SU-DHL-6 (cell line): ENCODE data around the gene ZRSR2.
"Not testable (repeated sequence)": the region's sequence is repeated elsewhere in the genome, so short reads cannot be mapped to it uniquely, and the experiment has no call there.

Experiments
- H2AFZ ChIP-seq: fragments of 200-600 bp; sonication (generic); 2 replicates; pipeline ENCODE4 v1.6.1; 2014; ENCODE audit warnings: low read depth, mild to moderate bottlenecking, moderate library complexity, mixed read lengths, antibody characterized with exemption, low read length; ENCODE audit not compliant: severe bottlenecking
- H3F3A ChIP-seq: fragments of 200-600 bp; shearing (Covaris generic); 2 replicates; pipeline ENCODE4 v1.6.0; 2016; ENCODE audit warnings: antibody characterized with exemption, mild to moderate bottlenecking; ENCODE audit not compliant: insufficient read depth
- H3K27ac ChIP-seq: fragments of 200-600 bp; sonication (generic); 2 replicates; pipeline ENCODE4 v1.5.1; 2016; ENCODE audit warnings: low read depth, mild to moderate bottlenecking, low read length, moderate library complexity, mixed read lengths
- H3K27me3 ChIP-seq: fragments of 200-600 bp; sonication (generic), shearing (Covaris generic); 2 replicates; pipeline ENCODE4 v1.6.0; 2014; ENCODE audit warnings: mild to moderate bottlenecking, low read length
- H3K36me3 ChIP-seq: fragments of 200-600 bp; sonication (generic); 2 replicates; pipeline ENCODE4 v1.6.1; 2014; ENCODE audit warnings: mild to moderate bottlenecking, low read length, mixed read lengths
- H3K4me2 ChIP-seq: fragments of 300-600, 200-600 bp; shearing (Covaris generic), sonication (generic); 2 replicates; pipeline ENCODE4 v1.6.0; 2014; ENCODE audit warnings: low read length, low read depth, mild to moderate bottlenecking; ENCODE audit not compliant: poor library complexity, severe bottlenecking
- H3K4me3 ChIP-seq: fragments of 200-600 bp; sonication (generic); 2 replicates; pipeline ENCODE4 v1.5.1; 2014; ENCODE audit warnings: antibody characterized with exemption, low read length, mild to moderate bottlenecking, mixed read lengths; ENCODE audit not compliant: insufficient read depth, poor library complexity, severe bottlenecking
- H3K79me2 ChIP-seq: fragments of 200-600 bp; sonication (generic); 2 replicates; pipeline ENCODE4 v1.6.1; 2014; ENCODE audit warnings: mild to moderate bottlenecking, low read length, moderate library complexity; ENCODE audit not compliant: insufficient read depth
- H3K9ac ChIP-seq: fragments of 200-600 bp; sonication (generic); 2 replicates; pipeline ENCODE4 v1.7.0; 2014; ENCODE audit warnings: mild to moderate bottlenecking, low read length
- H3K9me2 ChIP-seq: fragments of 200-600 bp; sonication (generic); replicated peaks from 2 replicates; pipeline ENCODE4 v1.6.1; 2014; ENCODE audit warnings: low read length; ENCODE audit not compliant: insufficient read depth
- H3K9me3 ChIP-seq: fragments of 200-600 bp; sonication (generic); 2 replicates; pipeline ENCODE4 v1.6.1; 2014; ENCODE audit warnings: low read length, mixed read lengths; ENCODE audit not compliant: insufficient read depth
- H4K20me1 ChIP-seq: fragments of 200-600 bp; sonication (generic); 2 replicates; pipeline ENCODE4 v1.6.1; 2014; ENCODE audit warnings: low read depth, mild to moderate bottlenecking, antibody characterized with exemption, low read length, moderate library complexity, mixed read lengths
- EZH2phosphoT487 ChIP-seq: fragments of 200-600 bp; sonication (generic), shearing (Covaris generic); conservative IDR thresholded peaks from 2 replicates; pipeline ENCODE4 v1.6.1; 2018; ENCODE audit warnings: mild to moderate bottlenecking, antibody characterized with exemption, low read length, moderate library complexity, mixed read lengths
- TF ChIP-seq, protein P1 (sequence below): fragments of 200-600 bp; sonication (generic); IDR thresholded peaks from one replicate; pipeline ENCODE4 v1.5.1; 2017; ENCODE audit warnings: antibody characterized with exemption, mild to moderate bottlenecking, low read length, moderate library complexity; ENCODE audit not compliant: insufficient read depth, poor library complexity, severe bottlenecking

The ZRSR2 gene

DNA sequence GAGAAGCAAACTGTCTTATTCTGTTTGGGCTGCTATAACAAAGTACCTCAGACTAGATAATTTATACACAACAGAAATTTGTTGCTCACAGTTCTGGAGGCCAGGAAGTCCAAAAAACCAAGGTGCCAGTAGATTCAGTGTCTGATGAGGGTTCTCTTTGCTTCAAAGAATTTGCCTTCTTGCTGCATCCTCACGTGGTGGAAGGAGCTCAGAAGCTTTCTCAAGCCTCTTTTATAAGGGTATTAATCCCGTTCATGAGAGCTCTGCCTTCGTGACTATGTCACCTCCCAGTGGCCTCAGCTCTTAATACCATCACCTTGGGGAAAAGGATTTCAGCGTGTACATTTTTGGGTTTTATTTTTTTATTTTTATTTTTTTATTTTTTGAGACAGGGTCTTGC, 32.1 kb upstream of the ZRSR2 start:
- H3K27ac ChIP-seq: no peak overlapping the region
- H4K20me1 ChIP-seq: no peaks in the 10 kb centered on the region
- no peak overlapping the region for H3K9ac ChIP-seq
- no peaks in the 10 kb centered on the region for H3F3A ChIP-seq
- H3K4me2 ChIP-seq: no peak overlapping the region
- H2AFZ ChIP-seq: no peak overlapping the region
- H3K9me2 ChIP-seq: no peaks in the 10 kb centered on the region
- H3K27me3 ChIP-seq: no peaks in the 10 kb centered on the region
- no peaks in the 10 kb centered on the region for H3K36me3 ChIP-seq
- no peaks in the 10 kb centered on the region for H3K79me2 ChIP-seq
- H3K4me3 ChIP-seq: no peak overlapping the region
- H3K9me3 ChIP-seq: no peaks in the 10 kb centered on the region
- TF ChIP-seq EZH2phosphoT487: no peak
- TF ChIP-seq, protein P1, sequence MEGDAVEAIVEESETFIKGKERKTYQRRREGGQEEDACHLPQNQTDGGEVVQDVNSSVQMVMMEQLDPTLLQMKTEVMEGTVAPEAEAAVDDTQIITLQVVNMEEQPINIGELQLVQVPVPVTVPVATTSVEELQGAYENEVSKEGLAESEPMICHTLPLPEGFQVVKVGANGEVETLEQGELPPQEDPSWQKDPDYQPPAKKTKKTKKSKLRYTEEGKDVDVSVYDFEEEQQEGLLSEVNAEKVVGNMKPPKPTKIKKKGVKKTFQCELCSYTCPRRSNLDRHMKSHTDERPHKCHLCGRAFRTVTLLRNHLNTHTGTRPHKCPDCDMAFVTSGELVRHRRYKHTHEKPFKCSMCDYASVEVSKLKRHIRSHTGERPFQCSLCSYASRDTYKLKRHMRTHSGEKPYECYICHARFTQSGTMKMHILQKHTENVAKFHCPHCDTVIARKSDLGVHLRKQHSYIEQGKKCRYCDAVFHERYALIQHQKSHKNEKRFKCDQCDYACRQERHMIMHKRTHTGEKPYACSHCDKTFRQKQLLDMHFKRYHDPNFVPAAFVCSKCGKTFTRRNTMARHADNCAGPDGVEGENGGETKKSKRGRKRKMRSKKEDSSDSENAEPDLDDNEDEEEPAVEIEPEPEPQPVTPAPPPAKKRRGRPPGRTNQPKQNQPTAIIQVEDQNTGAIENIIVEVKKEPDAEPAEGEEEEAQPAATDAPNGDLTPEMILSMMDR: no peak

DNA sequence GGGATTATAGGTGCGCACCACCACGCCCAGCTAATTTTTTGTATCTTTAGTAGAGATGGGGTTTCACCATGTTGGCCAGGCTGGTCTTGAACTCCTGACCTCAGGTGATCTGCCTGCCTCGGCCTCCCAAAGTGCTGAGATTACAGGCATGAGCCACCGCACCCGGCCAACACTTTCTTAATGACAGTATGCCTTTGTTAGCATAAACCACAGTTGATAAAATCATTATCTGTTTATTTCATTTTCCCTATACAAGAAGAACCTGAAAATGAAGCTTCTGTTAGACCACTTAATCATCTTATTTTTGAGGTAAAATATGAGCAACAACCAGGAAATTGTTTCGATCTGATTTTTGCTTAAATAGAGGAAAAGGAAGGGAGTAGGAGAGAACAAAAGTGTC, 30.4 kb upstream of the ZRSR2 start:
- H3K27me3 ChIP-seq, H3K36me3 ChIP-seq, H3K9me3 ChIP-seq, H3K4me3 ChIP-seq, H4K20me1 ChIP-seq, H2AFZ ChIP-seq, H3F3A ChIP-seq, H3K9ac ChIP-seq, H3K27ac ChIP-seq, H3K9me2 ChIP-seq, H3K4me2 ChIP-seq, H3K79me2 ChIP-seq: not testable (repeated sequence)

DNA sequence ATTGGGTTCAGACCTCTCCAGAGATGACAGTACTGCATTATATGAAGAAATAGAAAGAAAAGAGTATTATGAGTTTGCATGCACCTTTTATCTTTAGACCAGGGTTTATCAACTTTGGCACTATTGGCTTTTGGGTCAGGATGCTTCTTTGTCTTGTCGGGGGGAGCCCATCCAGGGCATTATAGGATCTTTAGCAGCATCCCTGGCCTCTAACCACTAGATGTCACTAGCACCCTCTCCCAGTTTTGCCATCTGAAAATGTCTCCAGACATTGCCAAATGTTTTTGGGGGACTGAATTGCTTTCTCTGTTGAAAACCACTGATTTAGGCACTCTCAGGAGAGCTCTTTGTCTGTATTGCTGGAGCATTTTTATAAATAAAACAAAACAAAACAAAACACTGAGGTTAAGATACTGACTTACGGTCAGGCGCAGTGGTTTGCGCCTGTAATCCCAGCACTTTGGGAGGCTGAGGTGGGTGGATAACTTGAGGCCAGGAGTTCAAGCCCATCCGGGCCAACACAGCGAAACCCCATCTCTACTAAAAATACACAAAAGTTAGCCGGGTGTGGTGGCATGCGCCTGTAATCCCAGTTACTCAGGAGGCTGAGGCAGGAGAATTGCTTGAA, 28.6 kb upstream of the ZRSR2 start:
- TF ChIP-seq EZH2phosphoT487: no peak
- TF ChIP-seq, protein P1: peak; percentile 42
- H3K9ac ChIP-seq: no peak overlapping the region

DNA sequence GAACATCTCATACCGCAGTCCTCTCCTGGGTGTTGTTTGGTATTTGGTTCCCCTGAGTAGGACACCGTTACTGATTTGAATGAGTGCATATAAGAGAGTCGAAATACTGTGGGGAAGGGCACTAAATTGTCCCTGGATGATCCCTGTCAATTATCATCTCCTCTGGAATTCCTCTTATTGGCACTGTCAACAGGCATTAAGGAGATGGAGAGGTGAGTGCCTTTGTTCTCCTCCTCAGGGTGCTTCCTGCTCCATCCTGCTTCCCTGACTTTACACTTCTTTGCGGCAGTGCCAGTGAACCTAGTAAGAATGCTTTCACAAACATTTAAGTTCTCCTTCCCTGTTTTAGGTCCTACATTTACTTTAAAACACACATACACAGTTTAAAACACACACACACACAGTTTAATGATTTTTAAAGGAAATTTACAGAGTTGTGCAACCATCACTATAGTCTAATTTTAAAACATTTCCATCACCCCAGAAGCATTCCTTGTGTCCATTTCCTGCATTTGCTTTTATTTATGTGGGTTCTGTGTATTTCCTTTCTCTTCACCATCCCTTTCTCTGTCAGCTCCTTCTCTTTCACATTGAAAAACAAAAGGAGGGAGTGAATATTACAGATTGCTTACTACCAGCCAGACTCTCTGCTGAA, 20.9 kb upstream of the ZRSR2 start:
- Histone ChIP-seq H4K20me1 (no peaks in the 10 kb centered on the region), H3K27ac (no peak overlapping the region), H3K79me2 (no peaks in the 10 kb centered on the region), H3K9me3 (no peaks in the 10 kb centered on the region), H3F3A (no peaks in the 10 kb centered on the region), H3K4me2 (no peak overlapping the region), H3K9ac (no peak overlapping the region), H2AFZ (no peak overlapping the region), H3K27me3 (no peaks in the 10 kb centered on the region), H3K4me3 (no peak overlapping the region), H3K36me3 (no peaks in the 10 kb centered on the region), H3K9me2 (no peaks in the 10 kb centered on the region)
- TF ChIP-seq EZH2phosphoT487: no peak

More for the DNA sequence above, 28.6 kb upstream of the ZRSR2 start:
- no peak overlapping the region for H3K4me2 ChIP-seq
- H4K20me1 ChIP-seq: no peaks in the 10 kb centered on the region
- no peaks in the 10 kb centered on the region for H3F3A ChIP-seq
- no peak overlapping the region for H3K4me3 ChIP-seq
- no peaks in the 10 kb centered on the region for H3K27me3 ChIP-seq
- H3K9me2 ChIP-seq: no peaks in the 10 kb centered on the region
- no peaks in the 10 kb centered on the region for H3K79me2 ChIP-seq
- H3K36me3 ChIP-seq: no peaks in the 10 kb centered on the region
- H3K27ac ChIP-seq: no peak overlapping the region
- no peak overlapping the region for H2AFZ ChIP-seq
- no peaks in the 10 kb centered on the region for H3K9me3 ChIP-seq
